GM19395 (cell line): ENCODE data around the gene RGL3.
"Not testable (repeated sequence)": the region's sequence is repeated elsewhere in the genome, so short reads cannot be mapped to it uniquely, and the experiment has no call there.

Experiments
- ATAC-seq: cut with Tn5 transposase; IDR thresholded peaks from one replicate; pipeline ENCODE4 v1.9.1; 2021; ENCODE audit warnings: mild to moderate bottlenecking, moderate library complexity; ENCODE audit not compliant: unreplicated experiment

The RGL3 gene

DNA sequence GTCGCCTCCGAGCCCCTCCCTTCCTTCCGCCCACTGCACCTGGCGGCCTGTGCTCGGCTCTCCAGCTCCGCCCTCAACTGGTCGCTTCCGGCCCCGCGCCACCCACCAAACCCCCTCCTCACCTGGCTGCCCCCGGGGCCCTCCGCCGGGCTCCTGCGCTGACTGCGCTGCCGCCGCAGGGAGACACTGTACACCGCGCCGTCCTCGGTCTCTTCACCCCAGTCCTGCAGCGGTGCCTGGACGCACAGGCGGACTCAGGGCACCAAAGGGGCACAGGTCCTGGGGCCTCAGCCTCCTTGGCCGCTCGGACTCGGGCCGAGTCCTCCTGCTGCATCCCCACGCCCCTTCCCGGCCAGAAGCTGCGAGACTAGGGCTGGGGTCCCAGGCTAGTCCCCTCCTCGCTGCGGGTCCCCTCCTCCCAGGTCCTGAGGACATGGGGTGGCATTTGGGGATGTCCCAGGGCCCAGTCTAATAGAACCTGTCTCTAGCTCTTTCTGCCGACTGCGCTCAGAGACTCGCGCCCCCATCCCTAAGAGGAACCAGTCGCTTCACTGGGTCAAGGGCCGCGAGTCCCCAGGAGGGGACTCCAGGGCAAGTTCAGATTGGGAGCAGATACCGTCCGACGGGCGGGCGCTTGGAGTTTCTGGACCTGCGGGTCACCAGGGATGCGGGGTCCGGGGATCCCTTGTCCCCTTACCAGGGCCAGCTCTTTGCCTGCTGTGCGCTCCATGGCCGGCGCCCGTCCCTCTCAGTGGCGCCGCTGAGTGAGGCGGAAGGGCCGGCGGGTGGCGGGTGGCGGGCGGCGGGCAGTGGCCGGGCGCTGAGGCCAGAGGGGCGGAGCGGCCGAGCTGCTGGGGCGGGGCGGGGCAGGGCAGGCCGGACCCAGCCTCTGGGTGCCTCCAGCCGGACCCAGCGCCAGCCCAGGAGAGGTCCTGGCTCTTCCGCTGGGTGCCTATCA is at the start of gene RGL3:
TSS of gene RGL3 (minus strand) at position 766 of the 958 bp plus-strand sequence. CDS start at position 730, 36 bp downstream.
- ATAC-seq, result no peak

DNA sequence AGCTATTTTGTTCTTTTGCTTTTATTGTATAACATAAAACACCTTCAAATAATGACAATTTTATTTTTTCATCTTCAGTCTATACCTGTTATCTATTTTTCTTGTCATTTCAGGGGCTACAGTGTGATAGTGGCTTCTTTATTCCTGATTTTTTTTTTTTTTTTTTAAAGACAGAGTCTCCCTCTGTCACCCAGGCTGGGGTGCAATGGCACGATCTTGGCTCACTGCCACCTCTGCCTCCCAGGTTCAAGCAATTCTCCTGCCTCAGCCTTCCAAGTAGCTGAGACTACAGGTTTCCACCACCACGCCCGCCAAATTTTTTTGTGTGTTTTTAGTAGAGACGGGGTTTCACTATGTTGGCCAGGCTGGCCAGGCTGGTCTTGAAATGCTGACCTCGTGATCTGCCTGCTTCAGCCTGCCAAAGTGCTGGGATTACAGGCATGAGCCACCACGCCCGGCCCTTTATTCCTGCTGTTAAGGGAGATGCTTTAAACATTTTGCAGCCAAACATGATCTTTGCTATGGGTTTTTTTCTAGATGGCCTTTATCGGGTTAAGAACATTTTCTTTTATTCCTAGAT is 49.2 kb upstream of the RGL3 start:
- ATAC-seq, result not testable (repeated sequence)

DNA sequence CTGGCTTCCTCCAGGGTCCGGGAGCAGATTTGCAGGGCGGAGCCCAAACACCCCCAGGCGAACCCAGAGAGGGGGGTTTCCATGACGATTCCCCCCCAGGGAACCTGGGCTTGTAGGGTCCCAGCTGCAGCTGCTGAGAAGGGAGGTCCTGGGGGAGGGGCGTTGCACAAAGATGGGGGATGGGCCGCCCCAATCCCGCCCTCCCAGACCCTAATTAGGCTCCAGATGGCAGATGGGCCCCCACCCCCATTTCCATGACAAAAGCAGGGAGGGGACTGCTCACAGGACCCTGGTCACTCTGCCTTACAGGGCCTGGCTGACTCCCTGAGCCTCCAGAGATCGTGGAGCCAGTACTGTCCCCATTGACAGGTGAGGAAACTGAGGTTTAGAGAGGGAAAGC is 46.5 kb upstream of the RGL3 start:
- ATAC-seq, result no peak

DNA sequence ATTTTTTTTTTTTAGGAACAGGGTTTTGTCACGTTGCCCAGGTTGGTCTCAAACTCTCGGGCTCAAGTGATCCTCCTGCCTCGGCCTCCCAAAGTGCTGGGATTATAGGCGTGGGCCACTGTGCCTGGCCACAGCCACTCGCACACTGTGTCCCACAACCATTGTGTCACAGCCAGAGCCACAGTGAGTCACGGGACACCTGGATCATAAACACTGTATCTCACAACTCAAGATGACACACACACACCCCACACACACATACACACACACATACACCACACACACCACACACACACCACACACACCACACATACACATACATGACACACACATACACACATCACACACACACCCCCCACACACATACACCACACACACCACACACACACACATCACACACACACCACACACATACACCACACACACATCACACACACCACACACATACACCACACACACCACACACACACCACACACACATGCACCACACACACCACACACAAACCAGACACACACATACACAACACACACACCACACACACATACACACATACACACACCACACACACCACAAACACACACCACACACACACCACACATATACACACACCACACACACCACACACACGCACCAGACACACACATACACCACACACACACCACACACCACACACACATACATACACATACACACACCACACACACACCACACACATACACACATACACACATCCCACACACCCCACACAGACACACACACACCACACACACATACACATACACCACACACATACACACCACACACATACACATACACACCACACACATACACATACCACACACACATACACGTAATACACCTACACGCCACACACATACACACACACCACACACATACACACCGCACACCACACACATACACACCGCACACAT is 45.5 kb upstream of the RGL3 start:
- no peak for ATAC-seq

- ATAC-seq, result no peak
Measured at GRCh38 chr19:11463391-11463790, 44.3 kb upstream of the RGL3 start.

GRCh38 chr19:11461453-11461852 is 42.3 kb upstream of the RGL3 start:
- no peak for ATAC-seq

DNA sequence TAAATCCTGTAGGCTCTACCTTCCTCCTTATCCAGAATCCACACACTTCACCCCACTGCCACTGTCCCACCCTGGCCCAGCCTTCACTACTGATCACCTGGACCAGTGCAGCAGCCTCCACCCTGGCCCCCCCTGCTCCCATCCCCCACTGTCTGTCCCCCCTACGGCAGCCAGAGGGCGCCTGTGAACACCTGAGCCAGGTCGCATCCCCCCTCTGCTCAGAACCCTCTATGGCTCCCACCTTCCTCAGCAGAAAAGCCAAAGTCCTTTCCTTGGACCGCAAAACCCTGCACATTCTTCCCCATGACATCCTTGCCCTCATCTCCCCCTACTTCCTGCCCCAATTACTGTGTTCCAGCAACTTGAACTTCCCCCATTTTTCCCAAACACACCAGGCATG is 41.1 kb upstream of the RGL3 start:
- no peak for ATAC-seq

GRCh38 chr19:11458912-11459311 is 39.8 kb upstream of the RGL3 start:
- not testable (repeated sequence) for ATAC-seq

DNA sequence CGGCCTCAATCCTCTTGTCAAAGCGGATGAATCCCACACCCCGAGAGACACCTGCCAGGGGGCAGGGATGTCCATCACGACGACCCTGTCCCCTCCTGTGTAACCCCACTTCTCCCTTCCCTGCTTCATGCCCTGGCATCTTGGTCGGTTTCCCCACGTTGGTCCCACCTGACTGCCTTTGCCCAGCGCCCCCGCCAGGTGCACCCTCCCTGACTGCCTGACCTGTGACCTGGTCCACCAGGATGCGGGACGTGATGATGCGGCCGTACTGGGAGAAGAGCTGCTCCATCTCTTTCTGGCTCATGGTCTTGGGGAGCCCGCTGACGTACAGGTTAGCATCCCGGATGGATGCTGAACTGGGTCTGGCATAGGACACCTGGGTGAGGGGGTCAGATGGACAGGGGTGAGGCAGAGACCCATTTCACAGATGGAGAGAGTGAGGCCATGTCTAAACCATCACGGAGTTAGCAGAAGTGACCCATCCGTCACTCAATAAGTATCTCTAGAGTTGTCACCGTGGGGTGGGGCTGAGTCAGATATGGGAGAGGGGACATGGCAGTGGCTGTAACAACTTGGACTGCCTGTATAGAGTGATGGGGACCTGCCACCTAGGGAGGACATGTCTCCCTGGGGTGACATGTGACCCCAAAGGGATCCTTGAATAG is 39.3 kb upstream of the RGL3 start:
- no peak for ATAC-seq

DNA sequence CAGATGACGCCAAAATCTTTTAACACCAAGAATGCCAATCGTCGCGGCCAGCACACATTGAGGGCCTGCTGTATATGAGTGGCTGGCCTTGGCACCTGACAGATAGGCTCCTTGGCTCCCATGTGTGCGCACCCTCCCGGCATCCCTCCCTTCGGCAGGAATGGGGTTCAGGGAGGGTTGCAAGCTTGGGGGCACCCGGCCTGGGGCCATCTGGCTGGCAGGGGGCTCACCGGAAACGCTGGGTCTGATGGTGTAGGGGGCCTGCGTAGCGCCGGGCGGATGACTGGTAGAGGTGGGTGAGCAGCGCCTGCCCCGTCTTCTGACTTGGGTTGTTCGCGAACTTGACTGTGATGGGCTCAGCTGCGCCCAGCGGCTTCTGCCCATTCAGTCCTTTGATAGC is 38.7 kb upstream of the RGL3 start:
- no peak for ATAC-seq

DNA sequence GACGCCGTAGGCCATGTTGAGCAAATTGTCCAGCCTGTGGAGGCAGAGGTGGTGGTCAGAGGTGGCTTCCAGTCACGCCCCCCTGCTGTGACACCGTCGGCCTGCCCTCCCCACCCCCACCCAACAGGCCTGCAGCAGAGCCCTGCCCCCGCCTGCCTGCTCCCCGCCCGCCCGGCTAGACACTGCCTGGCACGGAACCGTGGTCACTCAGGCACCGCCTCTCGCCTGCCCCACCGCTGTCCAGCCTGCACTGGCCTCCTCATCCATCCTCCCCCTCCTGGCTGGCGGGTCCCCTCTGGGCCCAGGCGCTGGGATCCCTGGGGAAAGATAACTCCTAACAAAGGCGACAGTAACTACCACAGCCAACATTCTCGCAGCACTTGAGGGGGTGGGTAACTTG is 38.0 kb upstream of the RGL3 start:
- no peak for ATAC-seq

GRCh38 chr19:11456659-11457058 is 37.5 kb upstream of the RGL3 start:
- no peak for ATAC-seq

DNA sequence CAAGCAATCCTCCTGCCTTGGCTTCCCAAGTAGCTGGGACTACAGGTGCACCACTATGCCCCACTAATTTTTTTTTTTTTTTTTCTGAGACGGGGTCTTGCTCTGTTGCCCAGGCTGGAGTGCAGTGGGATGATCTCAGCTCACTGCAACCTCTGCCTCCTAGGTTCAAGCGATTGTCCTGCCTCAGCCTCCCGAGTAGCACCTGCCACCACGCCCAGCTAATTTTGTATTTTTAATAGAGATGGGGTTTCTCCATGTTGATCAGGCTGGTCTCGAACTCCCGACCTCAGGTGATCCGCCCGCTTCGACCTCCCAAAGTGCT is 36.1 kb upstream of the RGL3 start:
- ATAC-seq, result not testable (repeated sequence)

GRCh38 chr19:11453468-11454341 is 34.6 kb upstream of the RGL3 start:
- no peak for ATAC-seq

GRCh38 chr19:11452620-11453310 is 33.7 kb upstream of the RGL3 start:
- no peak for ATAC-seq

- ATAC-seq, result no peak
Measured at GRCh38 chr19:11451871-11452619, 32.9 kb upstream of the RGL3 start.

DNA sequence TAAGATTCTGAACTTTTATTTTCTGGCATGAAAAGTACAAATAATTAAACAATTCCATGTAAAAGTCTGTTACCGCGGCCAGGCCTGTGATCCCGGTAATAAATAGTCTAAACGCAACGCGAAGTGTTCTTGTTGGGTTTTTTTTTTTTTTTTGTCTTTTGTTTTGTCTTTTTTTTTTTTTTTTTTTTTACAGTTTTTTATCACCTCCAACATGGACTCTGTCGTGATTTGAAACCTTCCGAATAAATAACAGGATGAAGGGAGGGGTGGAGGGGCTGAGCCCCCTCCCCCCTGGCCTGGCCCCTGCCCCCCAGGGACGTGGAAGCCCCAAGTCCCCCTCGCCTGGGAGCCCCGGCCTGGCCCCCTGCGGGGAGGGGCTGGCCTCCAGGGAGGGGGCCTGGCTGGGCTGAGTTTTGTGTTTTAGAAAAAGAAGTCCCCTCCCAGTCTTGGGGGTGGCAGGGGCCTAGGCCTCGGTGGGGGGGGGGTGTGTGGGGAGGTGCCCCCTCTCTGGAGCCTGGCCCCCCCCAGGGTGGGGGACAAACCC is 32.3 kb upstream of the RGL3 start:
- no peak for ATAC-seq
